K562 (cell line): ENCODE results near the gene THADA. TPM values are rescaled to one million over a fixed set of nuclear protein-coding genes. Genes with fewer than 3 reads are reported as not detected.

ENCODE experiments used
- ARHGAP35 ChIP-seq: fragments of 450-650 bp; IDR thresholded peaks from 2 replicates; pipeline ENCODE4 v1.6.1; 2018; ENCODE audit not compliant: partially characterized antibody
- CBX2 ChIP-seq: fragments of 200-600 bp; sonication (generic); IDR thresholded peaks from one replicate; pipeline ENCODE4 v1.6.1; 2012; ENCODE audit warnings: mild to moderate bottlenecking, low read length, inconsistent platforms; ENCODE audit not compliant: insufficient read depth, poor library complexity, severe bottlenecking
- CCAR2 ChIP-seq: fragments of 200-400 bp; formaldehyde crosslinking; IDR thresholded peaks from 2 replicates; pipeline ENCODE4 v1.6.1; 2017; ENCODE audit warnings: mild to moderate bottlenecking, low read depth, low read length
- E2F5 ChIP-seq: sonication (generic); formaldehyde crosslinking; IDR thresholded peaks from 2 replicates; pipeline ENCODE4 v1.8.0; 2022; ENCODE audit warnings: mild to moderate bottlenecking, missing genetic modification reagents
- FOXP4 ChIP-seq: sonication (generic); formaldehyde crosslinking; IDR thresholded peaks from 2 replicates; pipeline ENCODE4 v1.8.0; 2022; ENCODE audit warnings: mild to moderate bottlenecking, missing genetic modification reagents, borderline replicate concordance
- GTF2B ChIP-seq: IDR thresholded peaks from 2 replicates; pipeline ENCODE4 v1.6.1; 2011; ENCODE audit not compliant: insufficient read length; ENCODE audit errors: extremely low read depth
- HEY1 ChIP-seq: fragments of 250-450 bp; sonication (Bioruptor Pico); IDR thresholded peaks from 2 replicates; pipeline ENCODE4 v1.5.0; 2020; ENCODE audit warnings: mild to moderate bottlenecking, moderate library complexity, borderline replicate concordance
- HSF4 ChIP-seq: fragments of 250-450 bp; sonication (Bioruptor Pico); IDR thresholded peaks from 2 replicates; pipeline ENCODE4 v2.1.2; 2022; ENCODE audit warnings: mild to moderate bottlenecking, moderate library complexity, borderline replicate concordance
- IFI16 ChIP-seq: fragments of 250-450 bp; sonication (Bioruptor Pico); IDR thresholded peaks from 2 replicates; pipeline ENCODE4 v2.1.2; 2022; ENCODE audit warnings: mild to moderate bottlenecking, inconsistent platforms
- NCOA4 ChIP-seq: fragments of 450-650 bp; IDR thresholded peaks from 2 replicates; pipeline ENCODE4 v1.6.1; 2018; ENCODE audit warnings: mild to moderate bottlenecking; ENCODE audit not compliant: partially characterized antibody
- NELFE ChIP-seq: IDR thresholded peaks from 2 replicates; pipeline ENCODE4 v1.6.1; 2011; ENCODE audit warnings: mild to moderate bottlenecking; ENCODE audit not compliant: insufficient read depth, insufficient read length
- PHB ChIP-seq: fragments of 250-450 bp; sonication (Bioruptor Pico); IDR thresholded peaks from 2 replicates; pipeline ENCODE4 v1.5.0; 2021
- PTBP1 ChIP-seq: fragments of 200-400 bp; formaldehyde crosslinking; IDR thresholded peaks from 2 replicates; pipeline ENCODE4 v1.6.1; 2017; ENCODE audit warnings: low read depth, low read length
- SIX5 ChIP-seq, 2 experiments: IDR thresholded peaks; 2 replicates each; pipeline ENCODE4 v1.6.1; 2011; ENCODE audit warnings: low read length in 2 of 2, borderline replicate concordance in 1 of 2, low read depth in 1 of 2, mild to moderate bottlenecking in 1 of 2, moderate library complexity in 1 of 2; ENCODE audit not compliant: insufficient read depth in 1 of 2
- THAP7 ChIP-seq: fragments of 250-450 bp; sonication (Bioruptor Pico); IDR thresholded peaks from 2 replicates; pipeline ENCODE4 v1.5.0; 2021
- WHSC1 ChIP-seq: IDR thresholded peaks from one replicate; pipeline ENCODE4 v1.6.1; 2012; ENCODE audit warnings: low read length, control low read depth, inconsistent platforms
- ZBTB49 ChIP-seq: sonication (generic); formaldehyde crosslinking; IDR thresholded peaks from 2 replicates; pipeline ENCODE4 v1.8.0; 2022; ENCODE audit warnings: missing genetic modification reagents, mild to moderate bottlenecking, borderline replicate concordance
- ZNF12 ChIP-seq: sonication (generic); formaldehyde crosslinking; IDR thresholded peaks from 2 replicates; pipeline ENCODE4 v1.4.0; 2020; ENCODE audit warnings: mild to moderate bottlenecking, missing genetic modification reagents
- ZNF583 ChIP-seq: fragments of 250-450 bp; sonication (Bioruptor Pico); IDR thresholded peaks from 2 replicates; pipeline ENCODE4 v1.4.0; 2020
- ZNF766 ChIP-seq: fragments of 200-800 bp; sonication (Bioruptor generic); conservative IDR thresholded peaks from 2 replicates; pipeline ENCODE4 v1.6.1; 2016; ENCODE audit warnings: missing genetic modification characterization, missing compliant biosample characterization
- ZNF778 ChIP-seq: fragments of 450-650 bp; formaldehyde crosslinking; IDR thresholded peaks from 2 replicates; pipeline ENCODE4 v1.4.0; 2020; ENCODE audit warnings: mild to moderate bottlenecking, moderate library complexity
- ZNF79 ChIP-seq: fragments of 250-450 bp; sonication (Bioruptor Pico); IDR thresholded peaks from 2 replicates; pipeline ENCODE4 v1.4.0; 2020; ENCODE audit warnings: low read depth, mild to moderate bottlenecking, moderate library complexity
- polyA plus RNA-seq, 8 experiments: library from polyadenylated mRNA; depleted of rRNA in 4 of 8; stranded (reverse) in 5 of 8; unstranded in 3 of 8; fragments of >200 nt; fragmentation: Nextera tagmentation in 2 of 8; fragmentation: Illumina TruSeq in 1 of 8; extraction: Ambion mirVana in 2 of 8; extraction: Trizol in 1 of 8; gene quantifications; 2 replicates each; pipeline versions ENCODE4 v1.2.1 to v1.2.3, GENCODE V29; 2011 to 2014; ENCODE audit warnings: inconsistent platforms in 1 of 8, missing spikeins in 1 of 8
- total RNA-seq, 7 experiments: library from RNA; depleted of rRNA in 6 of 7; stranded (reverse); fragments of >200 nt in 6 of 7; fragmentation: Illumina TruSeq in 2 of 7; extraction: Trizol in 2 of 7; gene quantifications; 2 replicates each; pipeline versions ENCODE4 v1.2.1 to v1.2.3, GENCODE V29; 2011 to 2021; ENCODE audit warnings: low replicate concordance in 1 of 7

Gene THADA
- total and polyA plus RNA-seq, 9 of the 15 experiments (the other 6 are each of a cell fraction or from before 2014, with no cell fraction given), result 17.8 to 34.7 (median 31.9) TPM

GRCh38 chr2:43190311-43191052, 405.4 kb downstream of the THADA start (continued):
- TF ChIP-seq HEY1 (CRISPR knock-in tag), result no peak
- peak; percentile 41 for TF ChIP-seq NCOA4
- no peak for TF ChIP-seq CCAR2
- peak; percentile 35; the same call in 1 of the 2 replicates for TF ChIP-seq ZNF766
- peak; percentile 92 for TF ChIP-seq ZNF583 (CRISPR knock-in tag)
- no peak for TF ChIP-seq CBX2
- TF ChIP-seq IFI16, result no peak
- TF ChIP-seq GTF2B, result no peak
- TF ChIP-seq THAP7 (CRISPR knock-in tag), result no peak
- TF ChIP-seq NELFE, result no peak
- peak; percentile 60; the same call in 1 of the 2 replicates for TF ChIP-seq HSF4 (CRISPR knock-in tag)
- peak; percentile 25; the same call in 1 of the 2 replicates for TF ChIP-seq ZNF79 (CRISPR knock-in tag)
- TF ChIP-seq ZBTB49 (CRISPR knock-in tag), result no peak
- TF ChIP-seq E2F5 (CRISPR knock-in tag), result no peak
- TF ChIP-seq FOXP4, result no peak
- no peak for TF ChIP-seq ZNF778 (CRISPR knock-in tag)
- TF ChIP-seq SIX5 (IDR thresholded peaks at IDR 0.05; ENCODE audit: borderline replicate concordance in 1 of 2, insufficient read depth in 1 of 2, low read depth in 1 of 2, low read length in 2 of 2), result no peak
- no peak for TF ChIP-seq ZNF12 (CRISPR knock-in tag)
- TF ChIP-seq PTBP1, result no peak
- TF ChIP-seq ARHGAP35, result no peak
- no peak for TF ChIP-seq PHB (CRISPR knock-in tag)
- no peak for TF ChIP-seq WHSC1
